GM18511 (cell line): Measurements from ENCODE around the gene TFAP2E.
A peak's percentile ranks its signal among the peaks of the same experiment; 100 is the strongest.

Experiments used
- ATAC-seq: cut with Tn5 transposase; IDR thresholded peaks from one replicate; pipeline ENCODE4 v1.9.1; 2021; ENCODE audit warnings: mild to moderate bottlenecking, moderate library complexity; ENCODE audit not compliant: unreplicated experiment

TFAP2E gene

GRCh38 chr1:35556484-35557117 lies 16.5 kb upstream of the TFAP2E start:
- no peak for ATAC-seq

GRCh38 chr1:35557118-35557610 lies 15.9 kb upstream of the TFAP2E start, which contains the start of gene KIAA0319L:
KIAA0319L (minus strand) TSS chr1:35557403; CDS start chr1:35554491, 2,912 bp downstream.
- ATAC-seq: peak; percentile 87

- ATAC-seq: peak; percentile 88
Observed at GRCh38 chr1:35557611-35558373, 15.3 kb upstream of the TFAP2E start, which contains the start of gene NCDN. NCDN (plus strand) TSS chr1:35557799; CDS start chr1:35558191, 392 bp downstream.

- no peak for ATAC-seq
Observed at GRCh38 chr1:35558374-35559316, 14.5 kb upstream of the TFAP2E start.

- no peak for ATAC-seq
Observed at GRCh38 chr1:35559317-35559944, 13.7 kb upstream of the TFAP2E start.

GRCh38 chr1:35560256-35561225 lies 12.6 kb upstream of the TFAP2E start:
- no peak for ATAC-seq

- ATAC-seq: no peak
Observed at GRCh38 chr1:35561297-35561971, 11.7 kb upstream of the TFAP2E start.

GRCh38 chr1:35561972-35562680 lies 11.0 kb upstream of the TFAP2E start:
- no peak for ATAC-seq

- no peak for ATAC-seq
Observed at GRCh38 chr1:35563166-35563565, 9.9 kb upstream of the TFAP2E start.

- ATAC-seq: peak; percentile 46
Observed at GRCh38 chr1:35564037-35564883, 8.9 kb upstream of the TFAP2E start.

- ATAC-seq: no peak
Observed at GRCh38 chr1:35564884-35565741, 8.0 kb upstream of the TFAP2E start.

GRCh38 chr1:35565742-35566133 lies 7.4 kb upstream of the TFAP2E start:
- no peak for ATAC-seq

GRCh38 chr1:35567947-35568558 lies 5.1 kb upstream of the TFAP2E start:
- no peak for ATAC-seq

- no peak for ATAC-seq
Observed at GRCh38 chr1:35568975-35569395, 4.1 kb upstream of the TFAP2E start.

- ATAC-seq: no peak
Observed at GRCh38 chr1:35569936-35570335, 3.2 kb upstream of the TFAP2E start.

GRCh38 chr1:35570589-35571137 lies 2.5 kb upstream of the TFAP2E start:
- no peak for ATAC-seq
